HepG2 (cell line): ENCODE data around the gene ZSCAN21. TPM values are rescaled to one million over a fixed set of nuclear protein-coding genes. Genes with fewer than 3 reads are reported as not detected.
A peak's percentile ranks its signal among the peaks of the same experiment; 100 is the strongest.

ENCODE experiments used
- CBX5 ChIP-seq: sonication (generic); formaldehyde crosslinking; IDR thresholded peaks from 2 replicates; pipeline ENCODE4 v1.4.0; 2020; ENCODE audit warnings: missing genetic modification reagents, borderline replicate concordance
- CENPBD1 ChIP-seq: sonication (generic); formaldehyde crosslinking; IDR thresholded peaks from 2 replicates; pipeline ENCODE4 v1.8.0; 2022; ENCODE audit warnings: missing genetic modification reagents, low read depth, mild to moderate bottlenecking, borderline replicate concordance
- CTCF ChIP-seq: sonication (generic); formaldehyde crosslinking; IDR thresholded peaks from 2 replicates; pipeline ENCODE4 v1.5.0; 2020; ENCODE audit warnings: mild to moderate bottlenecking, missing genetic modification reagents, moderate library complexity
- FOXK2 ChIP-seq: fragments of 450-650 bp; IDR thresholded peaks from 2 replicates; pipeline ENCODE4 v1.6.1; 2016
- GABPB1 ChIP-seq: IDR thresholded peaks from 2 replicates; pipeline ENCODE4 v1.6.1; 2016; ENCODE audit warnings: mild to moderate bottlenecking, missing genetic modification reagents, moderate library complexity, missing compliant biosample characterization
- HNF4A ChIP-seq: sonication (generic); formaldehyde crosslinking; IDR thresholded peaks from 2 replicates; pipeline ENCODE4 v1.4.0; 2020; ENCODE audit warnings: missing genetic modification reagents
- KDM1A ChIP-seq: IDR thresholded peaks from 2 replicates; pipeline ENCODE4 v1.6.1; 2016; ENCODE audit warnings: missing compliant biosample characterization
- KLF9 ChIP-seq: IDR thresholded peaks from 2 replicates; pipeline ENCODE4 v1.6.1; 2016; ENCODE audit warnings: low read depth
- LCORL ChIP-seq, 2 experiments: fragments of 450-650 bp in 1 of 2; sonication (generic) in 1 of 2; formaldehyde crosslinking in 1 of 2; IDR thresholded peaks; 2 replicates each; pipeline versions ENCODE4 v1.5.0 to v1.6.1; 2017 to 2020; ENCODE audit warnings: antibody characterized with exemption in 1 of 2, missing genetic modification reagents in 1 of 2
- LRRFIP1 ChIP-seq: sonication (generic); formaldehyde crosslinking; conservative IDR thresholded peaks from 2 replicates; pipeline ENCODE4 v1.4.0; 2020; ENCODE audit warnings: missing genetic modification reagents
- MTA3 ChIP-seq: sonication (generic); formaldehyde crosslinking; IDR thresholded peaks from 2 replicates; pipeline ENCODE4 v1.4.0; 2020; ENCODE audit warnings: missing genetic modification reagents
- MTF1 ChIP-seq: sonication (generic); formaldehyde crosslinking; IDR thresholded peaks from 2 replicates; pipeline ENCODE4 v1.5.0; 2020; ENCODE audit warnings: missing genetic modification reagents
- MZF1 ChIP-seq: sonication (generic); formaldehyde crosslinking; IDR thresholded peaks from 2 replicates; pipeline ENCODE4 v1.8.1; 2023; ENCODE audit warnings: mild to moderate bottlenecking, missing genetic modification reagents, borderline replicate concordance
- POLR2AphosphoS5 ChIP-seq: IDR thresholded peaks from 2 replicates; pipeline ENCODE4 v1.6.1; 2012; ENCODE audit warnings: low read depth, low read length
- SKIL ChIP-seq: sonication (generic); formaldehyde crosslinking; IDR thresholded peaks from 2 replicates; pipeline ENCODE4 v1.8.0; 2022; ENCODE audit warnings: missing genetic modification reagents, mild to moderate bottlenecking, moderate library complexity, borderline replicate concordance
- ZNF33B ChIP-seq: sonication (generic); formaldehyde crosslinking; IDR thresholded peaks from 2 replicates; pipeline ENCODE4 v1.5.1; 2020; ENCODE audit warnings: mild to moderate bottlenecking, missing genetic modification reagents
- ZNF510 ChIP-seq: sonication (generic); formaldehyde crosslinking; IDR thresholded peaks from 2 replicates; pipeline ENCODE4 v1.4.0; 2020; ENCODE audit warnings: low read depth, mild to moderate bottlenecking, missing genetic modification reagents
- ZNF512 ChIP-seq: sonication (generic); formaldehyde crosslinking; IDR thresholded peaks from 2 replicates; pipeline ENCODE4 v1.4.0; 2020; ENCODE audit warnings: mild to moderate bottlenecking, missing genetic modification reagents
- ZNF552 ChIP-seq: sonication (generic); formaldehyde crosslinking; IDR thresholded peaks from 2 replicates; pipeline ENCODE4 v1.9.0; 2022; ENCODE audit warnings: missing genetic modification reagents, mild to moderate bottlenecking, borderline replicate concordance
- ZNF775 ChIP-seq: sonication (generic); formaldehyde crosslinking; IDR thresholded peaks from 2 replicates; pipeline ENCODE4 v1.4.0; 2020; ENCODE audit warnings: missing genetic modification reagents, mild to moderate bottlenecking, moderate library complexity, borderline replicate concordance
- polyA plus RNA-seq, 8 experiments: library from polyadenylated mRNA; depleted of rRNA in 3 of 8; stranded (reverse) in 7 of 8; unstranded in 1 of 8; fragments of >200 nt; fragmentation: Illumina TruSeq in 4 of 8; extraction: Trizol in 4 of 8; gene quantifications; 2 replicates each; pipeline versions ENCODE4 v1.2.1 to v1.2.3, GENCODE V29; 2011 to 2016; ENCODE audit warnings: low read depth in 4 of 8, missing spikeins in 1 of 8, mixed read lengths in 1 of 8; ENCODE audit not compliant: insufficient read depth in 1 of 8
- total RNA-seq, 5 experiments: library from RNA; depleted of rRNA; stranded (reverse); fragments of >200 nt; fragmentation: Illumina TruSeq; extraction: Trizol; gene quantifications; 2 replicates each; pipeline ENCODE4 v1.2.3, GENCODE V29; 2016; ENCODE audit warnings: low read depth in 1 of 5

ZSCAN21 gene
- total and polyA plus RNA-seq, 2 of the 13 experiments (the other 11 are each of a cell fraction or from before 2014, with no cell fraction given): 7.0 to 10.0 TPM

GRCh38 chr7:100049441-100050291, at the start of gene ZSCAN21 (continued):
- TF ChIP-seq SKIL (CRISPR knock-in tag): no peak
- no peak for TF ChIP-seq ZNF775 (CRISPR knock-in tag)
- no peak for TF ChIP-seq ZNF33B (CRISPR knock-in tag)
- no peak for TF ChIP-seq ZNF552 (CRISPR knock-in tag)
- no peak for TF ChIP-seq LRRFIP1 (CRISPR knock-in tag)
- peak; percentile 62 for TF ChIP-seq CTCF
- TF ChIP-seq CENPBD1 (CRISPR knock-in tag): no peak
- TF ChIP-seq CBX5 (CRISPR knock-in tag): peak; percentile 18; the same call in 1 of the 2 replicates
- TF ChIP-seq POLR2AphosphoS5: peak; percentile 82
- TF ChIP-seq FOXK2: no peak
- TF ChIP-seq ZNF512 (CRISPR knock-in tag): no peak
- peak; percentile 14; the same call in 1 of the 2 replicates for TF ChIP-seq HNF4A (CRISPR knock-in tag)
- 0 out of 2 replicates have a peak, but pooled peaks have one; percentile 62 for TF ChIP-seq ZNF510 (CRISPR knock-in tag)
- TF ChIP-seq LCORL (IDR thresholded peaks at IDR 0.05): no peak
- TF ChIP-seq LCORL (CRISPR knock-in tag; IDR thresholded peaks at IDR 0.05): peak; percentile 61; the same call in 1 of the 2 replicates
- TF ChIP-seq KLF9: no peak; the same call in 1 of the 2 replicates
- no peak for TF ChIP-seq KDM1A (CRISPR knock-in tag)
- TF ChIP-seq GABPB1: peak; percentile 99
- no peak for TF ChIP-seq MZF1 (CRISPR knock-in tag)
- TF ChIP-seq MTF1: no peak
- TF ChIP-seq MTA3: no peak
